A549 (cell line): ENCODE measurements around the gene FAM20B. TPM values are rescaled to one million over a fixed set of nuclear protein-coding genes. Genes with fewer than 3 reads are reported as not detected.

Experiments used
- ATAC-seq, 2 experiments: fragments of 200-7000 bp in 1 of 2; fragments of >200 bp in 1 of 2; cut with Nextera tagmentation in 1 of 2; cut with Tn5 transposase in 1 of 2; 3 replicates each; pipeline versions ENCODE4 v1.8.0 to v1.9.1; 2018 to 2020; ENCODE audit warnings: mild to moderate bottlenecking in 1 of 2, moderate library complexity in 1 of 2
- CTCF ChIA-PET: fragments of 300-600 bp; sonication (Branson Sonifier 250); formaldehyde crosslinking; extraction: SDS; loops from one replicate; lab custom pipeline; 2021; ENCODE audit warnings: antibody characterized with exemption, inconsistent platforms; lab: Yijun Ruan, JAX
- POLR2A ChIA-PET: fragments of 350-600 bp; formaldehyde crosslinking; extraction: SDS; loops from one replicate; lab custom pipeline; 2021; ENCODE audit warnings: antibody characterized with exemption, inconsistent platforms; lab: Yijun Ruan, JAX
- DNase-seq, 2 experiments: peaks; one replicate each; pipeline versions ENCODE4 v3.0.0 to v3.0.0-alpha.2; 2011 to 2016; ENCODE audit warnings: low read depth in 1 of 2, low spot score in 1 of 2
- FAIRE-seq: peaks from 2 replicates; lab custom pipeline; 2011; peaks lifted over from hg19 to GRCh38; lab: Jason Lieb, UNC
- H3K27ac ChIP-seq, 2 experiments: fragments of >200 bp; sonication (Bioruptor Twin); formaldehyde crosslinking; 3 replicates each; pipeline ENCODE4 v1.5.1; 2016 to 2017
- H3K4me1 ChIP-seq: fragments of >200 bp; sonication (Bioruptor Twin); formaldehyde crosslinking; 3 replicates; pipeline ENCODE4 v1.6.1; 2016
- H3K4me2 ChIP-seq: fragments of >200 bp; sonication (Bioruptor Twin); formaldehyde crosslinking; 3 replicates; pipeline ENCODE4 v1.6.1; 2016
- H3K4me3 ChIP-seq: fragments of >200 bp; sonication (Bioruptor Twin); formaldehyde crosslinking; 3 replicates; pipeline ENCODE4 v1.5.1; 2016
- H3K9me3 ChIP-seq: fragments of >200 bp; sonication (Bioruptor Twin); formaldehyde crosslinking; 3 replicates; pipeline ENCODE4 v1.6.1; 2016
- ATOH8 ChIP-seq: fragments of 250-450 bp; sonication (Bioruptor Pico); IDR thresholded peaks from 2 replicates; pipeline ENCODE4 v1.5.0; 2020; ENCODE audit warnings: low read depth, mild to moderate bottlenecking, moderate library complexity
- BCL3 ChIP-seq: fragments of >200 bp; sonication (Bioruptor Twin); formaldehyde crosslinking; IDR thresholded peaks from 3 replicates; pipeline ENCODE4 v1.6.1; 2016
- BHLHE40 ChIP-seq: IDR thresholded peaks from 2 replicates; pipeline ENCODE4 v1.6.1; 2012; ENCODE audit warnings: low read depth, low read length, inconsistent platforms
- CBX2 ChIP-seq: fragments of 200-600 bp; sonication (generic); IDR thresholded peaks from 2 replicates; pipeline ENCODE4 v1.6.1; 2016; ENCODE audit warnings: low read depth, mild to moderate bottlenecking, borderline replicate concordance
- CBX8 ChIP-seq: fragments of 200-600 bp; sonication (generic); IDR thresholded peaks from 2 replicates; pipeline ENCODE4 v1.6.1; 2016
- CHD4 ChIP-seq: fragments of 200-600 bp; sonication (generic); IDR thresholded peaks from 2 replicates; pipeline ENCODE4 v1.6.1; 2016; ENCODE audit warnings: antibody characterized with exemption, mild to moderate bottlenecking, borderline replicate concordance
- EHMT2 ChIP-seq: fragments of 200-600 bp; sonication (generic); IDR thresholded peaks from 2 replicates; pipeline ENCODE4 v1.6.1; 2016; ENCODE audit warnings: antibody characterized with exemption, low read depth, mild to moderate bottlenecking, moderate library complexity
- ELK1 ChIP-seq: fragments of 150-350 bp; IDR thresholded peaks from 2 replicates; pipeline ENCODE4 v1.6.1; 2014; ENCODE audit warnings: low read depth, mild to moderate bottlenecking, low read length
- EP300 ChIP-seq, 2 experiments: fragments of >200 bp; sonication (Bioruptor Twin); formaldehyde crosslinking; IDR thresholded peaks; 2 replicates in 1 of 2; 3 replicates in 1 of 2; pipeline ENCODE4 v1.6.1; 2016 to 2017
- ESRRA ChIP-seq: fragments of 150-350 bp; IDR thresholded peaks from 2 replicates; pipeline ENCODE4 v1.6.1; 2014; ENCODE audit warnings: mild to moderate bottlenecking, low read length, borderline replicate concordance
- FOSB ChIP-seq: fragments of 250-450 bp; sonication (Bioruptor Pico); IDR thresholded peaks from 2 replicates; pipeline ENCODE4 v1.5.0; 2020; ENCODE audit warnings: mild to moderate bottlenecking, moderate library complexity
- HMGXB4 ChIP-seq: fragments of 250-450 bp; sonication (Bioruptor Pico); IDR thresholded peaks from 2 replicates; pipeline ENCODE4 v1.5.0; 2021; ENCODE audit warnings: mild to moderate bottlenecking, moderate library complexity, borderline replicate concordance
- JUNB ChIP-seq: fragments of >200 bp; sonication (Bioruptor Twin); formaldehyde crosslinking; IDR thresholded peaks from 2 replicates; pipeline ENCODE4 v1.6.1; 2016
- KDM5A ChIP-seq: fragments of 200-600 bp; sonication (generic); IDR thresholded peaks from 2 replicates; pipeline ENCODE4 v1.6.1; 2016; ENCODE audit warnings: antibody characterized with exemption, mild to moderate bottlenecking
- MAFK ChIP-seq: fragments of 450-650 bp; IDR thresholded peaks from 2 replicates; pipeline ENCODE4 v1.6.1; 2014; ENCODE audit not compliant: partially characterized antibody
- MAX ChIP-seq: IDR thresholded peaks from 2 replicates; pipeline ENCODE4 v1.6.1; 2012
- MAZ ChIP-seq: fragments of 150-350 bp; IDR thresholded peaks from 2 replicates; pipeline ENCODE4 v1.6.1; 2014; ENCODE audit warnings: antibody characterized with exemption, low read depth, low read length, borderline replicate concordance
- MYC ChIP-seq: IDR thresholded peaks from 2 replicates; pipeline ENCODE4 v1.6.1; 2012; ENCODE audit warnings: mild to moderate bottlenecking, inconsistent platforms, low read length, improper control_type of control experiment, borderline replicate concordance
- NFE2L2 ChIP-seq: fragments of 150-350 bp; conservative IDR thresholded peaks from 2 replicates; pipeline ENCODE4 v1.6.1; 2014; ENCODE audit warnings: low read length
- NPAS2 ChIP-seq: fragments of 250-450 bp; sonication (Bioruptor Pico); IDR thresholded peaks from 2 replicates; pipeline ENCODE4 v1.8.0; 2022; ENCODE audit warnings: mild to moderate bottlenecking, moderate library complexity, borderline replicate concordance
- PBX3 ChIP-seq: IDR thresholded peaks from 2 replicates; pipeline ENCODE4 v1.6.1; 2012
- POLR2AphosphoS2 ChIP-seq: conservative IDR thresholded peaks from 2 replicates; pipeline ENCODE4 v1.6.1; 2012; ENCODE audit warnings: low read length, improper control_type of control experiment, inconsistent platforms
- RARB ChIP-seq: fragments of 250-450 bp; sonication (Bioruptor Pico); IDR thresholded peaks from 2 replicates; pipeline ENCODE4 v1.8.0; 2021; ENCODE audit warnings: mild to moderate bottlenecking, moderate library complexity
- RCOR1 ChIP-seq: fragments of 150-350 bp; IDR thresholded peaks from 2 replicates; pipeline ENCODE4 v1.6.1; 2014; ENCODE audit warnings: antibody characterized with exemption, low read length, low read depth
- REST ChIP-seq: fragments of 200-600 bp; sonication (generic); IDR thresholded peaks from 2 replicates; pipeline ENCODE4 v1.6.1; 2016; ENCODE audit warnings: antibody characterized with exemption, mild to moderate bottlenecking, moderate library complexity
- RNF2 ChIP-seq: fragments of 200-600 bp; sonication (generic); IDR thresholded peaks from 2 replicates; pipeline ENCODE4 v1.6.1; 2016; ENCODE audit warnings: low read depth, mild to moderate bottlenecking, antibody characterized with exemption, moderate library complexity, borderline replicate concordance
- SREBF2 ChIP-seq: fragments of 450-650 bp; IDR thresholded peaks from 2 replicates; pipeline ENCODE4 v1.6.1; 2014; ENCODE audit warnings: mild to moderate bottlenecking, moderate library complexity
- ZSCAN20 ChIP-seq: fragments of 250-450 bp; sonication (Bioruptor Pico); IDR thresholded peaks from 2 replicates; pipeline ENCODE4 v1.8.0; 2022; ENCODE audit warnings: mild to moderate bottlenecking, moderate library complexity
- WGBS: methylation state at CpG from one replicate; pipeline ENCODE4 v1.1.6; 2017; ENCODE audit errors: missing lambda C conversion rate; 5-methylcytosine and 5-hydroxymethylcytosine counted together
- polyA plus RNA-seq, 4 experiments: library from polyadenylated mRNA; depleted of rRNA in 3 of 4; stranded (reverse); fragments of >200 nt; fragmentation: RNase III in 1 of 4; extraction: RNeasy Plus Mini Kit Qiagen cat#74134 plus additional on column Dnase treatment in 1 of 4; gene quantifications; 2 replicates in 3 of 4; 3 replicates in 1 of 4; pipeline ENCODE4 v1.2.3, GENCODE V29; 2011 to 2017

The FAM20B gene
- polyA plus RNA-seq, 2 of the 4 experiments (the other 2 are of a cell fraction), result 24.2 to 35.3 TPM

- FAIRE-seq (no peak), DNase-seq (no peak), ATAC-seq (no peak)
- 90% methylated on average over 3 of the region's 3 CpGs for WGBS
- Histone ChIP-seq H3K4me1 (no peaks in the 10 kb centered on the region), H3K4me3 (no peak overlapping the region), H3K27ac (no peak overlapping the region), H3K4me2 (no peak overlapping the region), H3K9me3 (no peaks in the 10 kb centered on the region)
- POLR2A ChIA-PET, result no interaction called here
- CTCF ChIA-PET, result interaction anchor here (0.6 to 1.0 kb wide), 3 partner anchors 10 to 36 kb away, joined by 3 to 5 read pairs (median 3); no protein-coding TSS in a partner anchor
- no peak for TF ChIP-seq KDM5A
- no peak for TF ChIP-seq EP300 (IDR thresholded peaks at IDR 0.05)
- no peak for TF ChIP-seq BCL3
- TF ChIP-seq POLR2AphosphoS2, result no peak
- no peak for TF ChIP-seq ATOH8 (CRISPR knock-in tag)
- no peak for TF ChIP-seq JUNB
- TF ChIP-seq EHMT2, result no peak
- no peak for TF ChIP-seq FOSB (CRISPR knock-in tag)
- no peak for TF ChIP-seq MYC
- TF ChIP-seq NPAS2 (CRISPR knock-in tag), result no peak
- no peak for TF ChIP-seq RNF2
- no peak for TF ChIP-seq SREBF2
- TF ChIP-seq CBX2, result no peak
- no peak for TF ChIP-seq PBX3
- TF ChIP-seq MAX, result no peak
- no peak for TF ChIP-seq ESRRA
- TF ChIP-seq BHLHE40, result no peak
These were observed 89.5 kb downstream of the FAM20B start for GRCh38 chr1:179115181-179115580.

GRCh38 chr1:179119513-179119912 is 93.8 kb downstream of the FAM20B start:
- Histone ChIP-seq H3K27ac (no peak overlapping the region), H3K4me1 (peaks cover 4% of the 10 kb centered on the region; the same call in 2 of the 3 replicates), H3K4me3 (no peak overlapping the region), H3K4me2 (no peak overlapping the region), H3K9me3 (no peaks in the 10 kb centered on the region)
- POLR2A ChIA-PET, result no interaction called here
- CTCF ChIA-PET, result interaction anchor here (0.6 to 5.1 kb wide), 13 partner anchors 8 to 307 kb away, joined by 3 to 32 read pairs (median 15); partner anchors contain the start of gene SOAT1
- DNase-seq (no peak), FAIRE-seq (no peak), ATAC-seq (no peak)
- TF ChIP-seq CBX8, result no peak
- no peak for TF ChIP-seq POLR2AphosphoS2
- no peak for TF ChIP-seq ZSCAN20 (CRISPR knock-in tag)
- TF ChIP-seq ELK1, result no peak
- no peak for TF ChIP-seq CHD4
- no peak for TF ChIP-seq REST
- TF ChIP-seq HMGXB4 (CRISPR knock-in tag), result no peak
- no peak for TF ChIP-seq MAFK
- no peak for TF ChIP-seq RCOR1
- no peak for TF ChIP-seq NFE2L2
- TF ChIP-seq RARB (CRISPR knock-in tag), result no peak
- TF ChIP-seq MAZ, result no peak
